NCI-H748 treated with DMSO at 0.1 percent for 48 hours (cell line): ENCODE measurements around the gene ASAH2B.

Experiments
- DNase-seq: peaks from one replicate; lab custom pipeline; 2025; lab: John Stamatoyannopoulos, UW

ASAH2B gene

GRCh38 chr10:50798297-50798696 lies 58.6 kb downstream of the ASAH2B start:
- no peak for DNase-seq

- no peak for DNase-seq
Observed at GRCh38 chr10:50799595-50799994, 59.9 kb downstream of the ASAH2B start.

- no peak for DNase-seq
Observed at GRCh38 chr10:50805981-50806622, 66.4 kb downstream of the ASAH2B start.

GRCh38 chr10:50807851-50808776 lies 68.4 kb downstream of the ASAH2B start:
- no peak for DNase-seq
